HG02678 (cell line): ENCODE measurements around the gene PFKM.
"Not testable (repeated sequence)": the region's sequence is repeated elsewhere in the genome, so short reads cannot be mapped to it uniquely, and the experiment has no call there.

Experiments used
- ATAC-seq: cut with Tn5 transposase; IDR thresholded peaks from one replicate; pipeline ENCODE4 v1.9.1; 2021; ENCODE audit warnings: mild to moderate bottlenecking, moderate library complexity; ENCODE audit not compliant: unreplicated experiment

PFKM gene

GRCh38 chr12:48110691-48111311 lies 8.4 kb upstream of the PFKM start:
- ATAC-seq: no peak

- ATAC-seq: not testable (repeated sequence)
Observed at GRCh38 chr12:48111312-48111693, 7.9 kb upstream of the PFKM start.

- no peak for ATAC-seq
Observed at GRCh38 chr12:48115957-48116356, 3.2 kb upstream of the PFKM start.

- no peak for ATAC-seq
Observed at GRCh38 chr12:48118284-48118871, 786 bp upstream of the PFKM start.

- ATAC-seq: no peak
Observed at GRCh38 chr12:48119834-48120195, 651 bp downstream of the PFKM start.

- no peak for ATAC-seq
Observed at GRCh38 chr12:48121522-48121921, 2.4 kb downstream of the PFKM start.

GRCh38 chr12:48122065-48122834 lies 3.1 kb downstream of the PFKM start:
- ATAC-seq: no peak

- ATAC-seq: no peak
Observed at GRCh38 chr12:48123169-48123568, 4.0 kb downstream of the PFKM start.

- not testable (repeated sequence) for ATAC-seq
Observed at GRCh38 chr12:48125542-48125941, 6.4 kb downstream of the PFKM start.

GRCh38 chr12:48125985-48126384 lies 6.8 kb downstream of the PFKM start:
- no peak for ATAC-seq

GRCh38 chr12:48126953-48127630 lies 7.9 kb downstream of the PFKM start:
- no peak for ATAC-seq

GRCh38 chr12:48128800-48129199 lies 9.6 kb downstream of the PFKM start:
- ATAC-seq: no peak

- no peak for ATAC-seq
Observed at GRCh38 chr12:48129376-48129775, 10.2 kb downstream of the PFKM start.

- ATAC-seq: no peak
Observed at GRCh38 chr12:48131517-48131916, 12.4 kb downstream of the PFKM start.

- ATAC-seq: no peak
Observed at GRCh38 chr12:48132826-48133225, 13.7 kb downstream of the PFKM start.

- no peak for ATAC-seq
Observed at GRCh38 chr12:48135027-48135426, 15.9 kb downstream of the PFKM start.

- ATAC-seq: no peak
Observed at GRCh38 chr12:48142818-48143674, 23.9 kb downstream of the PFKM start.

GRCh38 chr12:48143898-48144297 lies 24.7 kb downstream of the PFKM start:
- ATAC-seq: no peak

GRCh38 chr12:48145981-48146380 lies 26.8 kb downstream of the PFKM start:
- ATAC-seq: no peak

- ATAC-seq: no peak
Observed at GRCh38 chr12:48151103-48151771, 32.1 kb downstream of the PFKM start.
